Measurements from ENCODE around the gene DNAH14.

GRCh38 chr1:225374996-225375395 lies 445.5 kb downstream of the DNAH14 start:
- TF ChIP-seq POLR2A (IDR thresholded peaks at IDR 0.05) = no peak
- no peak for TF ChIP-seq CTCF (IDR thresholded peaks at IDR 0.05)

Data from uterus (tissue), 2 donors.